ENCODE data around the gene TLCD5.

TLCD5 gene

GRCh38 chr11:120338107-120338933, 13.2 kb downstream of the TLCD5 start:
- no peak for DNase-seq

DNA sequence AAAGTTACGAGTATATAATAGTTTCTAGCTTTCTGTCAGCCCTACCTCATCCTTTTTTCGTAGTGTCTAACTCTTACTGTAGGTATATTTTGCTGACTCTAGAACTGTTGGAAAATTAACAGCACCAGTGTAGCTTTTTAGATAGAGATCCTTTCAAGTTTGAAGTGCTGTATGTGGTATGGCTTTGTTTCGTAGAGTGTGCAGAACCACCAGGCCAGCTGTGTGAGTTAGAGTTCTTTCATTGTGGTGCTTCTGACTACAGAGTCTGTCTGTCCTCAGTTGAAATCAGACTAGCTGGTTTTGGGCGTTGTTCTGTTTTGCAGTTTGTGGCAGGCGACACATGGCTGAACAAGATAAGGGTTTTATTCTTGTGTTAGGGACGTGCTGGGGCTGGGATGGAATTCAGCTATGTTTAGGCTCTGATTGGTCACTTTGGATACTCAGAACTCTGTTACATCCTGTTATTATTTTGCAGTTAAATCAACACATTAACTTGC, 14.3 kb downstream of the TLCD5 start:
- DNase-seq = peak; percentile 19

- DNase-seq = no peak
Observed at GRCh38 chr11:120340529-120340928, 15.4 kb downstream of the TLCD5 start.

- DNase-seq = no peak
Observed at GRCh38 chr11:120342226-120342625, 17.1 kb downstream of the TLCD5 start.

DNA sequence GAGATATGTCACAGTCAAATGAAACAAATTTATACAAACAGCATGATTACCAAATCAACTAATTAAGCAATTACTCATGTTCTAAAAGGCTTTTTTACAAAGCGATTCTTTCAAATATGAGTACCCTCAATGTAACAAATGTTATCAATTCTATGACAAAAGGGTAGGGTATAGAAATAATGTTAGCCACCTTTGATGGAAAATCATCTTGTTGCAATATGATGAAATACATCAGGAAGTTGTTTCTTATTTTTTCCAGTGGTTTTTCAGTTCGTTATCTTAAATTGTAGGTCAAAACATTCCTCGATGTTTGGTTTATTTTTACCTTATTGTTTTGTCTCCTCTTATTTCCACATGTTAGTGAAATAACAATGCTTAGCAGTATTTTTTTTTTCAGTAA, 17.6 kb downstream of the TLCD5 start:
- no peak for DNase-seq

- DNase-seq = no peak
Observed at GRCh38 chr11:120343429-120343828, 18.3 kb downstream of the TLCD5 start.

- no peak for DNase-seq
Observed at GRCh38 chr11:120344302-120345004, 19.4 kb downstream of the TLCD5 start.

DNA sequence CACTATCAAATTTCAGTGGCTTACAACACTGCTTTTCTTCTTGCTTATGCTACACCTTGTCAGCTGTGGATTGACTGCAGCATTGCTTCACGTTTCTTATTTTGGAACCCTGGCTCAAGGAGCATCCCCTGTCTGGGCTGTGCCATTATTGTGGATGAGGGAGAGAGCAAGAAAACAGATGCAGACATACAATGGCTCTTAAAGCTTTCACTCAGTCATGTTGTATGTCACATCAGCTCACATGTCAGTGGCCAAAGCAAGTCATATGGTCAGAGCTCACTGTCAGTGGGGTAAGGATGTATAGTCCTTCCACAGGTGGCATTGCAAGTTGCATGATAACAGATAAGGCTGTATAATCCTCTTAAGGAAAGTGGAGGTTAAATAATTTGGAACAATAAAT, 21.1 kb downstream of the TLCD5 start:
- DNase-seq = no peak

- no peak for DNase-seq
Observed at GRCh38 chr11:120350637-120351036, 25.5 kb downstream of the TLCD5 start.

DNA sequence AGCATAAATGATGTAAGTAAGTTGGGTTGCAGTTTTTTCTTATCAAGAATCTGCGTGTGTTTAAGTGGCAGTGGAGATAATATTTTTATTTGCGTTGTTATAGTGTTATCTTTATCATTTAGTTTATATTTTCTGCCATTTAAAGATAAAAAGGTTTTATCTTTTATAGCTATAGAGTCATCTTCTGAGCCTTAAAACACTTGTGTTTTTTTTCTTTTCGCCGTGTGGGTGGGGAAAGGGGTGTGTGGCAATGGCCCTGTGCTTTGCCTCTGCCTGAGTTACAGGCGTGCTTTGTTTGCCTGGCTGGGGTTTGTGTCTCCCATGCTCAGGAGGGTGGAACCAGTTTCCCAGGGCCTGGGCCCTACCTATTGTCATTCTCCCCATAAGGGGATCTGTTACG, 27.3 kb downstream of the TLCD5 start:
- DNase-seq = no peak

- DNase-seq = no peak
Observed at GRCh38 chr11:120354068-120354467, 29.0 kb downstream of the TLCD5 start.

DNA sequence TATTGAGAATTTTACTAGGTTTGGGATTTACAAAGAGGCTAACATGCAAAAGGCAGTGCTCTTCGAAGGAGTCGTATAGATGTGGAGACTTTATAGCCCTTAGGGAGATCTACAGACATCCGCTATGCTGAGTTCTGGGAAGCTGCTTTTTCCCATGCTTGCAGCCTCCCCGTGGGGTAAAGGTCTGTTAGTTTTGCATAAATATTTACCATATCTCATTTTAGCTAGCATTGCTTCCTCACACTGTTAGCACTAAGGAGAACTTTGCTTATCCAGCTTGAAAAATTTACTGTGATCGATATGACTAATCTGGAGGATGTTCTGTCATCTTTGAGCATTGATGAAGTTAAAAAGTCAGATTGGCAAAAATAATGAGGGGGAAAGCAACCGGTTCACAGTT, 29.7 kb downstream of the TLCD5 start:
- DNase-seq = no peak

DNA sequence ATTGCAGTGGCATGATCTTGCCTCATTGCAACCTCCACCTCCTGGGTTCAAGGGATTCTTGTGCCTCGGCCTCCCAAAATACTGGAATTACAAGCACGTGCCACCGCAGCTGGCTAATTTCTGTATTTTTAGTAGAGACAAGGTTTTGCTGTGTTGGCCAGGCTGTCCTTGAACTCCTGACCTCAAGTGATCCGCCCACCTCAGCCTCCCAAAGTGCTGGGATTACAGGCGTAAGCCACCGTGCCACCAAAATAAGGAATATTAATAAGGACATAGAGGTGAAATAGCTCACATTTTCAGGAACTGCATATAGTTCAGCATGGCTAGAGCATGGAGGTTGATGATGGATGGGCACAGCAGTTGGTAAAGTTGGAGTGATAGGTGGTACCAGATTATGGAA, 32.5 kb downstream of the TLCD5 start:
- DNase-seq = no peak

GRCh38 chr11:120358729-120359128, 33.6 kb downstream of the TLCD5 start:
- no peak for DNase-seq

DNA sequence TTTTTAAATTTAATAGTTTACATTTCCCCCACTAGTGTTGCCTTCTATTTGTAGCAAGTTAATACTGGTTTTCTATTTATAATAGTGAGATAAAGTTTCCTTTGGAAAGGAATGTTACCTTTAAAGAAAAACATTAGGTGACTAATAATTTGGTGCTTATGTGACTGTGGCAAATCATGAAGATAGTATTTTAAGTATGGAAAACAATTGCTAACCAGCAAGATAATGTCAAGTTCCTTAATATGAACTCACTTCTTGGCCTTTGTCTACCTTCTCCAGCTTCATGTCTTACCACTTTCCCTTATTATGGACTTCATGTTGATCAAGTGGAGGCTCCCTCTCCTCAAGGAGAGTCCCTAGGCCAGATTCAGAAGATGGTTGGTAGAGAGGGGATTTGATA, 38.3 kb downstream of the TLCD5 start:
- no peak for DNase-seq

DNA sequence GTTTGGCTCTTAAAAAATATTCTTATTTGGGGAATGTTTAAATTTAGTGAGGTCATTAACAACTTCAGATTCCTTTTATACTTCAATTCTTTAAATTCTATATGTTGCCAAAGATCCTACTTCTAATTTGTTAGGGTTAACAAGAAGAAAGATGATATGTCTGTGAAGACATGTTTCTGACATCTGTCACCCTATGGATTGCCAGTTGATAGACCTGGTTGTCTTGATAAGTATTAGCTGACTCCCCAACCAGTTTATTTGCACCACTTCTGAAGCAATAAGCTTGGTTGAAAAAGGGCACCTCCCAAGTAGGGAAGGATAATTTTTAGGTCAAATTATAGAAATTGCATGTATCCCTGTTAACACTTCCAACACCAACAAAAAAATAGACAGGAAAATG, 40.4 kb downstream of the TLCD5 start:
- no peak for DNase-seq

DNA sequence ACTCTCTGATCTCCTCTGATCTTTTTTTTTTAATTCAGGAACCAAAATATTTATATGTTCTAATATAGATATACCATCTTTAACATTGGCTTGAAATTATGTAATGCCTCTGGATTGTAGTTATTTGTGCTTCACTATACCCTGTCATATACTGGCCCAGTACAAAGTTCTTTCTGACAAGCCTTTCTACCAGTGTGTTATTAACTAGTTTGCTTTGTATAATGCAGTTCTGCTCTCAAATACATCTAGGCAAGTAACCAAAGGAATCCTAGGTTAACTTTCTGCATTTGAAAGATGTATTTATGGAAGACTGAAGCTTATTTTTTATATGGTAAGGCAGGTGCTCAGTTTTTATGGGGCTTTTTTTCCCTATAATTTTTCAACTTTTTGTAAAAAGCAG, 47.2 kb downstream of the TLCD5 start:
- no peak for DNase-seq

- DNase-seq = no peak
Observed at GRCh38 chr11:120375076-120375475, 50.0 kb downstream of the TLCD5 start.

DNA sequence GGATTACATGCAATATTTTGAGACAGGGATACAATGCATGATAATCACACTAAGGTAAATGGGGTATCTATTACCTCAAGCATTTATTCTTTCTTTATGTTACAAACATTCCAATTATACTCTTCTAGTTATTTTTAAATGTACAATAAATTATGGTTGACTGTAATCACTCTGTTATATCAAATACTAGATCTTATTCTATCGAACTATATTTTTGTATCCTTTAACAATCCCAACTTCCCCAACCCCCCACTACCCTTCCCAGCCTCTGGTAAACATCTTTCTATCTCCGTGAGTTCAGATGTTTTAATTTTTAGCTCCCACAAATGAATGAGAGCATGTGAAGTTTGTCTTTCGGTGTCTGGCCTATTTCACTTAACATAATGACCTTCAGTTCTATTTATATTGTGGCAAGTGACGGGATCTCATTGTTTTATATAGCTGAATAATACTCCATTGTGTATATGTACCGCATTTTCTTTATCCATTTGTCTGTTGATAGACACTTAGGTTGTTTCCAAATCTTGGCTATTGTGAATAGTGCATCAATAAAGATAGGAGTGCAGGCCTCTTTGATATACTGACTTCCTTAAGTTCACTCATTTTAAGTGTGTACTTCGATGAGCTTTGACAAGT, 51.6 kb downstream of the TLCD5 start:
- DNase-seq = no peak

GRCh38 chr11:120378474-120378873, 53.4 kb downstream of the TLCD5 start:
- no peak for DNase-seq

DNA sequence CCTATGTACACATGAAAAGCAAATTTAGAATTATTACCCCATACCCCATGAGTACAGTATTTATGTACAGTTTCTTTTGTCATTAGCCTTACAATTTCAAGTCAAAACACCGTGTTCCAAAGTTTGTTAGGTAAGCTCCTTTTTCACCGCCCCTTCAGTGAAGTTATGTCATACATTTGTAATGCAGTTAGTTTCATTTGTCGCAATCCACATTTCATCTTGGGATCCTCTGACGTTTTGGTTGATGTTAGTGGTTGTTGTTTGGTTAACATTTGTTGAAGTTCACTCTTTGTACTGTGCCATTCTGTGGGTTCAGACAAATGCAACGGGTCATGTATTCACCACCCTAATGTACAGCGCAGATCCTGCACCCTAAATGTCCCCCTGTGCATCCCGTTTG, 56.3 kb downstream of the TLCD5 start:
- no peak for DNase-seq

All from DMS 273 treated with DMSO at 0.1 percent for 48 hours (cell line).